CD4-positive, CD25-positive, alpha-beta regulatory T cell (primary cell): ENCODE data around the gene SH3GL3. TPM values are rescaled to one million over a fixed set of nuclear protein-coding genes. Genes with fewer than 3 reads are reported as not detected.

Experiments used
- ATAC-seq, 2 donors: fragments of 150-1000 bp; cut with Tn5 transposase; one replicate each; pipeline ENCODE4 v1.10.0; 2021; ENCODE audit warnings: low read depth in 2 of 2, moderate number of reproducible peaks in 2 of 2, moderate library complexity in 1 of 2
- DNase-seq, 3 donors: peaks; one replicate each; pipeline versions ENCODE4 v3.0.0 to v3.0.0-alpha.2; 2012 to 2022; ENCODE audit warnings: mixed read lengths in 1 of 3
- H3K27ac ChIP-seq: one replicate; pipeline ENCODE4 v1.7.0; 2013; ENCODE audit warnings: mild to moderate bottlenecking, low read length; ENCODE audit not compliant: insufficient read depth, poor library complexity, severe bottlenecking
- H3K27me3 ChIP-seq: one replicate; pipeline ENCODE4 v1.7.0; 2013; ENCODE audit warnings: low read length; ENCODE audit not compliant: control insufficient read depth, insufficient read depth
- H3K36me3 ChIP-seq: one replicate; pipeline ENCODE4 v1.7.0; 2013; ENCODE audit warnings: mild to moderate bottlenecking, low read length, moderate library complexity; ENCODE audit not compliant: control insufficient read depth, insufficient read depth
- H3K4me1 ChIP-seq: 2 replicates; pipeline ENCODE4 v1.7.0; 2013; ENCODE audit warnings: mild to moderate bottlenecking, low read length; ENCODE audit not compliant: insufficient read depth, control insufficient read depth, poor library complexity, severe bottlenecking
- H3K4me3 ChIP-seq: one replicate; pipeline ENCODE4 v1.7.0; 2013; ENCODE audit warnings: low read depth, mild to moderate bottlenecking, low read length, moderate library complexity
- H3K9me3 ChIP-seq, 2 experiments: 1 replicate in 1 of 2; 2 replicates in 1 of 2; pipeline ENCODE4 v1.7.0; 2013; ENCODE audit warnings: low read length in 2 of 2, mild to moderate bottlenecking in 1 of 2, moderate library complexity in 1 of 2; ENCODE audit not compliant: control insufficient read depth in 2 of 2
- H3K27ac Mint-ChIP-seq, 3 donors: one replicate each; pipeline ENCODE4 v1.8.0; 2020 to 2022; ENCODE audit warnings: mild to moderate bottlenecking in 3 of 3, mixed read lengths in 3 of 3, moderate library complexity in 2 of 3
- H3K27me3 Mint-ChIP-seq: one replicate; pipeline ENCODE4 v1.8.0; 2022; ENCODE audit warnings: mild to moderate bottlenecking, mixed read lengths
- H3K36me3 Mint-ChIP-seq: one replicate; pipeline ENCODE4 v1.8.0; 2020; ENCODE audit warnings: mixed read lengths
- H3K4me1 Mint-ChIP-seq, 4 donors: one replicate each; pipeline ENCODE4 v1.8.0; 2020 to 2022; ENCODE audit warnings: mixed read lengths in 4 of 4, mild to moderate bottlenecking in 1 of 4
- H3K4me3 Mint-ChIP-seq, 4 donors: one replicate each; pipeline ENCODE4 v1.8.0; 2020 to 2022; ENCODE audit warnings: mild to moderate bottlenecking in 4 of 4, mixed read lengths in 4 of 4, moderate library complexity in 3 of 4
- H3K9me3 Mint-ChIP-seq, 7 donors: one replicate each; pipeline ENCODE4 v1.8.0; 2020 to 2022; ENCODE audit warnings: mixed read lengths in 7 of 7, mild to moderate bottlenecking in 3 of 7, moderate library complexity in 2 of 7
- polyA plus RNA-seq, 4 donors: library from polyadenylated mRNA; unstranded; fragments of 300-500 nt; fragmentation: Illumina TruSeq; gene quantifications; one replicate each; pipeline ENCODE4 v1.2.3, GENCODE V29; 2021
- total RNA-seq: library from RNA; stranded (reverse); gene quantifications from one replicate; pipeline ENCODE4 v1.2.3, GENCODE V29; 2022

SH3GL3 gene
- total and polyA plus RNA-seq, 5 donors from 2014 or later = not detected

- Mint-ChIP-seq H3K36me3 (no peaks in the 10 kb centered on the region), H3K27me3 (peaks cover 36% of the 10 kb centered on the region), H3K27ac (no peak overlapping the region), H3K4me1 (peaks cover 0 to 9% (median 6%) of the 10 kb centered on the region in 4 donors), H3K4me3 (no peak overlapping the region), H3K9me3 (peaks cover 0 to 9% (median 0%) of the 10 kb centered on the region in 7 donors)
- ATAC-seq = no peak
- Histone ChIP-seq H3K9me3 (no peaks in the 10 kb centered on the region), H3K4me3 (no peak overlapping the region), H3K4me1 (peaks cover 8% of the 10 kb centered on the region), H3K27me3 (peaks cover 2% of the 10 kb centered on the region), H3K36me3 (no peaks in the 10 kb centered on the region), H3K27ac (no peak overlapping the region)
- no peak for DNase-seq
Measured at GRCh38 chr15:83444936-83445335, 2.2 kb upstream of the SH3GL3 start.

- Mint-ChIP-seq H3K4me1 (peaks cover 0 to 9% (median 6%) of the 10 kb centered on the region in 4 donors), H3K27ac (no peak overlapping the region), H3K27me3 (peaks cover 40% of the 10 kb centered on the region), H3K9me3 (peaks cover 0 to 9% (median 0%) of the 10 kb centered on the region in 7 donors), H3K36me3 (no peaks in the 10 kb centered on the region), H3K4me3 (no peak overlapping the region)
- no peaks in the 10 kb centered on the region for H3K9me3 ChIP-seq
- no peak overlapping the region for H3K27ac ChIP-seq
- DNase-seq (no peak), ATAC-seq (no peak)
- H3K36me3 ChIP-seq = no peaks in the 10 kb centered on the region
- H3K4me1 ChIP-seq = peaks cover 8% of the 10 kb centered on the region
- H3K27me3 ChIP-seq = peaks cover 2% of the 10 kb centered on the region
- no peak overlapping the region for H3K4me3 ChIP-seq
Measured at GRCh38 chr15:83445643-83446042, 1.5 kb upstream of the SH3GL3 start.

- no peaks in the 10 kb centered on the region for H3K9me3 ChIP-seq
- no peaks in the 10 kb centered on the region for H3K36me3 Mint-ChIP-seq
- H3K4me3 ChIP-seq = no peak overlapping the region
- peaks cover 40% of the 10 kb centered on the region for H3K27me3 Mint-ChIP-seq
- ATAC-seq (no peak), DNase-seq (no peak)
- no peak overlapping the region for H3K27ac ChIP-seq
- H3K27me3 ChIP-seq = peaks cover 2% of the 10 kb centered on the region
- peak overlapping the region in 1 of 4 donors; percentile 83 for H3K4me3 Mint-ChIP-seq
- H3K9me3 Mint-ChIP-seq = peaks cover 0 to 9% (median 0%) of the 10 kb centered on the region in 7 donors
- no peak overlapping the region for H3K27ac Mint-ChIP-seq
- peaks cover 8% of the 10 kb centered on the region for H3K4me1 ChIP-seq
- H3K36me3 ChIP-seq = no peaks in the 10 kb centered on the region
- peaks cover 0 to 9% (median 6%) of the 10 kb centered on the region in 4 donors for H3K4me1 Mint-ChIP-seq
Measured at GRCh38 chr15:83446417-83446816, 724 bp upstream of the SH3GL3 start.

DNA sequence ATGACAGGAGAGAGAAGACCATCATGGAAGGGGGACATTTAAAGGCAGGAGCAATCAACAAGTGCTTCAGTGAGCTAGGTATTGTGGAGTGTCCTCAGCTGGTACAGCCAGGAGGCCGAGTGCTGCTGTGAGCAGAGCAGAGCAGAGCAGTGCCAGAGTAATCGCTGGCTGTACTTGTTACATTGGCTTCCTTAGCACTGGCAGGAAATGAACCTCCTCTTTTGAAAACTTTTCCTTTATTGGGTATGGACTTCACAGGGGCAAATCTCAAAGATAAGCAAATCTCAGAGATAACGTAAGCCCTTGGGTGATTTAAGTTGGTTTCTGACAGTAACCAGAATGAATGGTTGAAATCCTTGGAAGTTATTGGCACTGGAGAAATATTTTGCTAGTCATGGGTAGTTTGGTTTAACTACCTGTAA lies 2.1 kb downstream of the SH3GL3 start:
- no peak overlapping the region for H3K4me3 Mint-ChIP-seq
- Histone ChIP-seq H3K27ac (no peak overlapping the region), H3K4me1 (peaks cover 8% of the 10 kb centered on the region), H3K4me3 (no peak overlapping the region), H3K9me3 (no peaks in the 10 kb centered on the region), H3K27me3 (peaks cover 2% of the 10 kb centered on the region), H3K36me3 (no peaks in the 10 kb centered on the region)
- H3K36me3 Mint-ChIP-seq = no peaks in the 10 kb centered on the region
- H3K4me1 Mint-ChIP-seq = peaks cover 0 to 9% (median 6%) of the 10 kb centered on the region in 4 donors
- H3K9me3 Mint-ChIP-seq = peaks cover 0 to 9% (median 0%) of the 10 kb centered on the region in 7 donors
- H3K27me3 Mint-ChIP-seq = peaks cover 40% of the 10 kb centered on the region
- no peak overlapping the region for H3K27ac Mint-ChIP-seq
- DNase-seq (no peak), ATAC-seq (no peak)

GRCh38 chr15:83449937-83450506 lies 2.9 kb downstream of the SH3GL3 start:
- Histone ChIP-seq H3K27me3 (peaks cover 2% of the 10 kb centered on the region), H3K9me3 (no peaks in the 10 kb centered on the region), H3K4me3 (no peak overlapping the region), H3K36me3 (no peaks in the 10 kb centered on the region), H3K27ac (no peak overlapping the region), H3K4me1 (peaks cover 8% of the 10 kb centered on the region)
- Mint-ChIP-seq H3K36me3 (no peaks in the 10 kb centered on the region), H3K4me1 (peaks cover 0 to 9% (median 6%) of the 10 kb centered on the region in 4 donors), H3K4me3 (no peak overlapping the region), H3K27me3 (peaks cover 38% of the 10 kb centered on the region), H3K27ac (no peak overlapping the region), H3K9me3 (peaks cover 0 to 9% (median 0%) of the 10 kb centered on the region in 7 donors)
- ATAC-seq (no peak), DNase-seq (no peak)

DNA sequence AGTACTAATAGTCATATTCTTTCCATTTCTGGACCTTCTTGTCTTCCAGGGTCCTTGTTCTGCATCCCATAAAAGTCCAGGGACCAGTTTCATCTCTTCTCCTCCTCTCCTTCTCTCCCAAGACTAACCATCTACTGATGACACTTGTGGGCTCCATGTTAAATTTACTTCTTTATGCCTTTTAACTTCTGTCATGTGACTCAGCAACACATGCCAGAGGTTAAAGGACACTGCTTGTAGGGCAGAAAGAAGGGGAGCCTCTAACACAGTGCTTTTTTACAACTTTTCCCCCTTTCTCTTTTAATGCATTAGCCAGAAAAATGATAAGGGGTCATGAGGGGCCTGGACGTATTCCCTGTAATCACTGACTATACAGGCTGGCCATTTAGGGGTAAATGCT lies 10.0 kb downstream of the SH3GL3 start:
- Histone ChIP-seq H3K4me1 (no peaks in the 10 kb centered on the region), H3K27ac (no peak overlapping the region), H3K36me3 (no peaks in the 10 kb centered on the region), H3K4me3 (no peak overlapping the region), H3K9me3 (no peaks in the 10 kb centered on the region), H3K27me3 (no peaks in the 10 kb centered on the region)
- Mint-ChIP-seq H3K36me3 (no peaks in the 10 kb centered on the region), H3K27ac (no peak overlapping the region), H3K4me3 (no peak overlapping the region), H3K9me3 (peaks cover 0 to 2% (median 0%) of the 10 kb centered on the region in 7 donors), H3K27me3 (no peaks in the 10 kb centered on the region), H3K4me1 (no peaks in the 10 kb centered on the region)
- DNase-seq (no peak), ATAC-seq (no peak)

DNA sequence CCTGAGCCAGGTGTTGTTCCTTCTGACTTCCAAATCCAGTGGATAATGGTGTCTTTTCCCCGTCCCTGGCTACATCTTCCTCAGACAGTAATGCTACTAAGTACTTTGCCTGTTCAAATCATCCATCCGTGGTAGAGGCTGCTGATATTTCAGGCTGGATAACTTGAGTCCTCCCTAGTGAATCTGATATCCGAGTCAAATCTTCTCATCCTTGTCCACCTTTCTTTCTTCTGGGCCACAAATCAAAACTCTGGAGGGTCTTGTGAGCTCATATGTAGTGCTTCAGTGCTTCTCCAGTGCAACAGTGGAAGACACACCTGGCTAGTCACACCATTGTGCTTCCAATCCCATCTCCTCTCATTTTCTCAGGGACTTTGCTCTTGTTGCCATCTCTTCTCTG lies 11.2 kb downstream of the SH3GL3 start:
- Histone ChIP-seq H3K4me3 (no peak overlapping the region), H3K27me3 (no peaks in the 10 kb centered on the region), H3K4me1 (no peaks in the 10 kb centered on the region), H3K27ac (no peak overlapping the region), H3K9me3 (no peaks in the 10 kb centered on the region), H3K36me3 (no peaks in the 10 kb centered on the region)
- ATAC-seq (no peak), DNase-seq (no peak)
- H3K4me3 Mint-ChIP-seq = no peak overlapping the region
- H3K4me1 Mint-ChIP-seq = no peaks in the 10 kb centered on the region
- H3K9me3 Mint-ChIP-seq = peaks cover 0 to 2% (median 0%) of the 10 kb centered on the region in 7 donors
- H3K36me3 Mint-ChIP-seq = no peaks in the 10 kb centered on the region
- no peak overlapping the region for H3K27ac Mint-ChIP-seq
- H3K27me3 Mint-ChIP-seq = no peaks in the 10 kb centered on the region

DNA sequence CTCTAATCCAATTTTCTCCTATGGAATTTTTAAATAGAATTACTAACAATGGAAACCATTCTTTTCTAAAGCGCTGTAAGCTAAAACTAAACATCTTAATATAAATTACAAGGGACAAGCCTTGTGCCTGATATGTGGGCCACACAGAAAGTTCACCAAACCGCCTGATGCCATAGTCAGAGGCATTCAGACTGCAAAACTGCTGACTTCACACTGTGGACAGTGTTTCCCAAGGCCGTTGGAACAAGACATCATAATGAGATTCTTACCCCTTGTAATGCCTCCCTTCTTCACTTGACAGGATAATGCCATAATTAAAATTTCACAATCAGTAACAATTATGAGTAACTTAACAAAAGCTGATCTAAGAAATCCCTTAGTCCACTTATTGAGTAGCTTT lies 14.9 kb downstream of the SH3GL3 start:
- H3K27ac ChIP-seq = no peak overlapping the region

More for the DNA sequence above, 14.9 kb downstream of the SH3GL3 start:
- H3K27me3 ChIP-seq = no peaks in the 10 kb centered on the region
- no peak overlapping the region for H3K4me3 Mint-ChIP-seq
- H3K4me1 Mint-ChIP-seq = no peaks in the 10 kb centered on the region
- no peak for DNase-seq
- no peak for ATAC-seq
- H3K4me1 ChIP-seq = no peaks in the 10 kb centered on the region
- H3K36me3 Mint-ChIP-seq = no peaks in the 10 kb centered on the region
- H3K9me3 ChIP-seq = no peaks in the 10 kb centered on the region
- H3K36me3 ChIP-seq = no peaks in the 10 kb centered on the region
- no peak overlapping the region for H3K4me3 ChIP-seq
- no peaks in the 10 kb centered on the region for H3K27me3 Mint-ChIP-seq
- no peak overlapping the region for H3K27ac Mint-ChIP-seq
- H3K9me3 Mint-ChIP-seq = peaks cover 0 to 6% (median 0%) of the 10 kb centered on the region in 7 donors
